Measurements from ENCODE around the gene EXOC6B.
"Not testable (repeated sequence)": the region's sequence is repeated elsewhere in the genome, so short reads cannot be mapped to it uniquely, and the experiment has no call there.

The EXOC6B gene

DNA sequence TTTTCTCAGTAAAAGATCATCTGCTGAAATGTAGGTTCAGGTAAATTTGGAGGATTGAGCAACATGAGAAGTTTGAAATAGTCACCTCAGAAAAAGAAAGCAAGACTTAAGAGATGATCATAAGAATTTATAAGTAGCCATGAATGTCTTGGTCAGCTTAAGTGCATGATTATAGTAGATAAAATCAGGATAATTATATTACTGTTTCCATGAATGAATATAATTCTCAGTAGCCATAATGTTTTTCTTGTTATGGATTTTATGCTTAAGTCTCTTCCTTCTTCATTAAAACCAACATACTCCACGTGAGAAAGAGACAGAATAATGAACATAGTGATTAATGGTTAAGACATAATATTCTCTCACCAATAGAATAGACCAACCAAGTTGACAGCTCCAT, 223.7 kb downstream of the EXOC6B start:
- Histone ChIP-seq H3K27ac (ENCODE audit: insufficient read depth, low read depth, low read length, poor library complexity, severe bottlenecking) (no peak overlapping the region), H3K36me3 (ENCODE audit: control insufficient read depth, insufficient read depth, low read length) (no peaks in the 10 kb centered on the region), H3K27me3 (ENCODE audit: control insufficient read depth, insufficient read depth, low read length, poor library complexity, severe bottlenecking) (no peaks in the 10 kb centered on the region), H3K4me3 (ENCODE audit: insufficient read depth, low read depth, low read length) (no peak overlapping the region), H3K9me3 (ENCODE audit: control insufficient read depth, low read length) (no peaks in the 10 kb centered on the region), H3K4me1 (ENCODE audit: control insufficient read depth, insufficient read depth, low read length) (peaks cover 3% of the 10 kb centered on the region)
- no CpG with 5 or more reads among the region's 1 CpG for WGBS, 2 experiments

DNA sequence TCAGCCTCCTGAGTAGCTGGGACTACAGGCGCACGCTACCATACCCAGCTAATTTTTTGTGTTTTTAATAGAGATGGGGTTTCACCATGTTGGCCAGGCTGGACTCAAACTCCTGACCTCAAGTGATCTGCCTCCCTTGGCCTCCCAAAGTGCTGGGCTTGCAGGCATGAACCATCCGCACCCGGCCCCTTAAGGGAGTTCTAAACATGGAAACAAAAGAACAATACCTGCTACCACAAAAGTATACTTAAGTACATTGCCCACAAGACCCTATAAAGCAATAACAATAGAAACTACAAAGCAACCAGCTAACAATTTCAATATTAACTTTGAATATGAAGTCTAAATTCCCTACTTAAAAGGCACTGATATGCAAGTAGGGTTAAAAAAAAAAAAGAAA, 242.0 kb downstream of the EXOC6B start:
- H3K27ac ChIP-seq (ENCODE audit: insufficient read depth, low read depth, low read length, poor library complexity, severe bottlenecking); H3K9me3 ChIP-seq (ENCODE audit: control insufficient read depth, low read length); H3K27me3 ChIP-seq (ENCODE audit: control insufficient read depth, insufficient read depth, low read length, poor library complexity, severe bottlenecking); H3K4me1 ChIP-seq (ENCODE audit: control insufficient read depth, insufficient read depth, low read length); H3K4me3 ChIP-seq (ENCODE audit: insufficient read depth, low read depth, low read length); H3K36me3 ChIP-seq (ENCODE audit: control insufficient read depth, insufficient read depth, low read length): not testable (repeated sequence)
- WGBS, 2 experiments, result 94 to 95% methylated on average over 4 of the region's 4 CpGs

GRCh38 chr2:72583376-72583775, 242.5 kb downstream of the EXOC6B start:
- no peaks in the 10 kb centered on the region for H3K4me1 ChIP-seq (ENCODE audit: control insufficient read depth, insufficient read depth, low read length)
- 100% methylated on average over 1 of the region's 1 CpG for WGBS, 2 experiments
- H3K9me3 ChIP-seq (ENCODE audit: control insufficient read depth, low read length), result no peaks in the 10 kb centered on the region
- no peaks in the 10 kb centered on the region for H3K36me3 ChIP-seq (ENCODE audit: control insufficient read depth, insufficient read depth, low read length)
- no peak overlapping the region for H3K27ac ChIP-seq (ENCODE audit: insufficient read depth, low read depth, low read length, poor library complexity, severe bottlenecking)
- H3K4me3 ChIP-seq (ENCODE audit: insufficient read depth, low read depth, low read length), result no peak overlapping the region
- H3K27me3 ChIP-seq (ENCODE audit: control insufficient read depth, insufficient read depth, low read length, poor library complexity, severe bottlenecking), result no peaks in the 10 kb centered on the region

DNA sequence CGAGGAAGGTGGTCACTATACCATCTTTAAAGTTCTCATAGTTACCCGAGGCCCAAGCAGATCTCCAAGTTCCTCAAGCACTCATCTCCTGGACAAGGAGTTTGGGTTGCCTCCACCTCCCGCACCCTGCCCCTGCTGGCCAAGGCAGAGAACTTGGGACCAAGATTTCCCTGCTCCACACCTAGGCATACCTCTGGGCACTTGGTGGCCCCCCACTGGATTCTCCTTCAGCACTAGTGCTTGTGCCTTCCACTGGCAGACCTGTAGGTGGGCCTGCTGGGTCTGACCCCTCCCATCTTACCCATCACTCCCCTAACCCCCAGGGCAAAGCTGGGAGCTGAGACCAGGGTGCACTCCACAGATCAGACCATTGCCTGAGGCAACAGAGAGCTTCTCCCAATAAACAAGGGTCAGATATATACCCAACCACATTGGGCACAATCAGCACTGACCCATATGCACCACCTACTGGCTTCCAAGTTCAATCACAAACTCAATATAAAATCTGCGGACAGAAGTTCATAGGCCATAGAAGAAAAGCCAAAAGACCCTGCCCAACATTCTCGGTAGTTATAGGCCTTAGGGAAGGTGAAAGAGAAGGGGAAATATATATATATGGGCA, 244.2 kb downstream of the EXOC6B start:
- Histone ChIP-seq H3K4me1 (ENCODE audit: control insufficient read depth, insufficient read depth, low read length) (no peaks in the 10 kb centered on the region), H3K27ac (ENCODE audit: insufficient read depth, low read depth, low read length, poor library complexity, severe bottlenecking) (no peak overlapping the region), H3K27me3 (ENCODE audit: control insufficient read depth, insufficient read depth, low read length, poor library complexity, severe bottlenecking) (no peaks in the 10 kb centered on the region), H3K9me3 (ENCODE audit: control insufficient read depth, low read length) (no peaks in the 10 kb centered on the region), H3K36me3 (ENCODE audit: control insufficient read depth, insufficient read depth, low read length) (no peaks in the 10 kb centered on the region), H3K4me3 (ENCODE audit: insufficient read depth, low read depth, low read length) (no peak overlapping the region)
- 75 to 87% methylated on average over 3 to 5 of the region's 5 CpGs for WGBS, 2 experiments

DNA sequence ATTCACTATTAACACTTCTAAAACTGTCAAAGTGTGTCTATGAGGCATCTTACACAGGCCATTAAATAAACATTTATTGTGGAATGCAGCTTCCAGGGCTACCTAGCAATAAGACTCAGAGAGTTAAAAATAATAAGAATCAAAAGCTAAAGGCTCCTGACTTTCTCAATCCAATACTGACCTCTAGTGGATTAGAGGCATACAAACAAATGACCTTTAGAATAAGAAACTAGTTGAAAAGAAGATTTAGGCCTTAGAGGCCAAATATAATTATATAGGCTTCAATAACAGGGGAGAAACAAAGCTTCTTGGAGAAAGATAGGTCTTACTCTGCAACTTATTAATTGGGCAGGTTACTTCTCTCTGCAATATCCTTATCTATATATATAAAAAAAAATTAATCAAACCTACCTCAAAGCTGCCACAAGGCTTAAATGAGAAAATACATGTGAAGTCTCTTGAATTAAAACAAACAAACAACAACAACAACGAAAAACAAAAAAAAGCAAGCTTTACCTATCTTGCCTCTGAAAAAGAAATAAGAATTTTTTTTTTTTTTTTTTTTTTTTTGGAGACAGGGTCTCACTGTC, 246.1 kb downstream of the EXOC6B start:
- Histone ChIP-seq H3K9me3 (ENCODE audit: control insufficient read depth, low read length) (no peaks in the 10 kb centered on the region), H3K4me1 (ENCODE audit: control insufficient read depth, insufficient read depth, low read length) (no peaks in the 10 kb centered on the region), H3K27me3 (ENCODE audit: control insufficient read depth, insufficient read depth, low read length, poor library complexity, severe bottlenecking) (no peaks in the 10 kb centered on the region), H3K36me3 (ENCODE audit: control insufficient read depth, insufficient read depth, low read length) (no peaks in the 10 kb centered on the region), H3K4me3 (ENCODE audit: insufficient read depth, low read depth, low read length) (no peak overlapping the region), H3K27ac (ENCODE audit: insufficient read depth, low read depth, low read length, poor library complexity, severe bottlenecking) (no peak overlapping the region)
- 67% methylated on average over 1 of the region's 1 CpG; no CpG with 5 or more reads in 1 of the 2 experiments for WGBS, 2 experiments

DNA sequence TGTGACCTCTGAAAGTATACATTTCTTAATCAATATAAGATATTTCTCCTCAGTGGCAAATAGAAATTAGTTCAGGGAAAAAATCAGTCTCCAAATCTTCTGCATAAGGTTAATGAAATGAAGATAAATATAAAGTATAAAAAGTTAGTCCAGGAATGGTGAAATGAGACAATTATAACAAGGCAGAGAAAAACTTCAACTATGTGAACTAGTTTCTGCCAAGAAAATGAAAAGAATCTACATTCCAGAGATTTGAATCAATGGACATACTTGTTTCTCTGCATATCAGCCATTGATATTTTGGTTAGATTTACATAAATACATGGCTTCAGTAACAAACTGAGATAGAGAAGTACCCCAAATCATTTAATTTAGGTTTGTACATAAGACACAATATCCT, 249.0 kb downstream of the EXOC6B start:
- Histone ChIP-seq H3K27ac (ENCODE audit: insufficient read depth, low read depth, low read length, poor library complexity, severe bottlenecking) (no peak overlapping the region), H3K27me3 (ENCODE audit: control insufficient read depth, insufficient read depth, low read length, poor library complexity, severe bottlenecking) (no peaks in the 10 kb centered on the region), H3K4me1 (ENCODE audit: control insufficient read depth, insufficient read depth, low read length) (no peaks in the 10 kb centered on the region), H3K4me3 (ENCODE audit: insufficient read depth, low read depth, low read length) (no peak overlapping the region), H3K36me3 (ENCODE audit: control insufficient read depth, insufficient read depth, low read length) (no peaks in the 10 kb centered on the region), H3K9me3 (ENCODE audit: control insufficient read depth, low read length) (no peaks in the 10 kb centered on the region)

GRCh38 chr2:72576459-72576858, 249.4 kb downstream of the EXOC6B start:
- 94 to 100% methylated on average over 2 of the region's 2 CpGs for WGBS, 2 experiments

GRCh38 chr2:72574886-72575285, 250.9 kb downstream of the EXOC6B start:
- Histone ChIP-seq H3K4me1 (ENCODE audit: control insufficient read depth, insufficient read depth, low read length) (no peaks in the 10 kb centered on the region), H3K4me3 (ENCODE audit: insufficient read depth, low read depth, low read length) (no peak overlapping the region), H3K36me3 (ENCODE audit: control insufficient read depth, insufficient read depth, low read length) (no peaks in the 10 kb centered on the region), H3K27ac (ENCODE audit: insufficient read depth, low read depth, low read length, poor library complexity, severe bottlenecking) (no peak overlapping the region), H3K27me3 (ENCODE audit: control insufficient read depth, insufficient read depth, low read length, poor library complexity, severe bottlenecking) (no peaks in the 10 kb centered on the region), H3K9me3 (ENCODE audit: control insufficient read depth, low read length) (no peaks in the 10 kb centered on the region)
- WGBS, 2 experiments, result 90 to 93% methylated on average over 3 of the region's 3 CpGs

More at GRCh38 chr2:72576459-72576858, 249.4 kb downstream of the EXOC6B start:
- H3K27me3 ChIP-seq (ENCODE audit: control insufficient read depth, insufficient read depth, low read length, poor library complexity, severe bottlenecking), result no peaks in the 10 kb centered on the region
- no peaks in the 10 kb centered on the region for H3K9me3 ChIP-seq (ENCODE audit: control insufficient read depth, low read length)
- no peaks in the 10 kb centered on the region for H3K36me3 ChIP-seq (ENCODE audit: control insufficient read depth, insufficient read depth, low read length)
- no peaks in the 10 kb centered on the region for H3K4me1 ChIP-seq (ENCODE audit: control insufficient read depth, insufficient read depth, low read length)
- H3K4me3 ChIP-seq (ENCODE audit: insufficient read depth, low read depth, low read length), result no peak overlapping the region
- H3K27ac ChIP-seq (ENCODE audit: insufficient read depth, low read depth, low read length, poor library complexity, severe bottlenecking), result no peak overlapping the region

- Histone ChIP-seq H3K4me3 (ENCODE audit: insufficient read depth, low read depth, low read length) (no peak overlapping the region), H3K4me1 (ENCODE audit: control insufficient read depth, insufficient read depth, low read length) (no peaks in the 10 kb centered on the region)
- WGBS, 2 experiments, result 88 to 94% methylated on average over 1 of the region's 1 CpG
Observed at GRCh38 chr2:72573232-72573631, 252.6 kb downstream of the EXOC6B start.

DNA sequence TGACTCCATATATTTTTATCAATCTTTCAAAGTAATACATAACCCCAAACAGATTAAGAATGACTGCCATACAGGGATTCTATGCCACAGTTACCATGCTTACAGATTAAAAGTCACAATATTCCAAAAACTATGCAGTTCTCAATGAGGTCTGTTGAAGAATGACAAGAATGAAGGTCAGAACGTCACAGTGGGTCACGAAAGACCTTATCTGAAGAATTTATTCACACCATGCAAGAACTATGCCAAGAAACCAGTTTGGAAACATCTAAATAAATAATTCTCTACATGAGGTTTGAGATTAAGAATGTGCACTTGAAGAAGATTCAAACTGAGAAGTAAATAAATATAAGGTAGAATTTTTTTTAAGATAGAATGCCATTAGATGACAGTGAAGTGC, 253.3 kb downstream of the EXOC6B start:
- 67 to 89% methylated on average over 1 to 2 of the region's 2 CpGs for WGBS, 2 experiments
- Histone ChIP-seq H3K27ac (ENCODE audit: insufficient read depth, low read depth, low read length, poor library complexity, severe bottlenecking) (no peak overlapping the region), H3K4me3 (ENCODE audit: insufficient read depth, low read depth, low read length) (no peak overlapping the region), H3K4me1 (ENCODE audit: control insufficient read depth, insufficient read depth, low read length) (no peaks in the 10 kb centered on the region), H3K27me3 (ENCODE audit: control insufficient read depth, insufficient read depth, low read length, poor library complexity, severe bottlenecking) (no peaks in the 10 kb centered on the region), H3K9me3 (ENCODE audit: control insufficient read depth, low read length) (no peaks in the 10 kb centered on the region), H3K36me3 (ENCODE audit: control insufficient read depth, insufficient read depth, low read length) (no peaks in the 10 kb centered on the region)

More at GRCh38 chr2:72573232-72573631, 252.6 kb downstream of the EXOC6B start:
- Histone ChIP-seq H3K27ac (ENCODE audit: insufficient read depth, low read depth, low read length, poor library complexity, severe bottlenecking) (no peak overlapping the region), H3K27me3 (ENCODE audit: control insufficient read depth, insufficient read depth, low read length, poor library complexity, severe bottlenecking) (no peaks in the 10 kb centered on the region), H3K36me3 (ENCODE audit: control insufficient read depth, insufficient read depth, low read length) (no peaks in the 10 kb centered on the region), H3K9me3 (ENCODE audit: control insufficient read depth, low read length) (no peaks in the 10 kb centered on the region)

Data from ectodermal cell (in vitro differentiated cells).